ENCODE data around the gene CHD6. TPM values are rescaled to one million over a fixed set of nuclear protein-coding genes. Genes with fewer than 3 reads are reported as not detected.

The CHD6 gene
- polyA plus RNA-seq, 1 experiment: 16.4 TPM

- Histone ChIP-seq H3K4me3 (ENCODE audit: low read depth, low read length) (no peak overlapping the region), H3K36me3 (ENCODE audit: control insufficient read depth, insufficient read depth, low read length) (no peaks in the 10 kb centered on the region), H3K27me3 (ENCODE audit: control insufficient read depth, insufficient read depth, low read length) (no peaks in the 10 kb centered on the region)
- no peak for TF ChIP-seq CTCF (IDR thresholded peaks at IDR 0.05; ENCODE audit: insufficient read depth, low read depth, low read length)
- no peak for DNase-seq (ENCODE audit: low read depth)
- ChIA-PET CTCF (no interaction called here), POLR2A (interaction anchor here (0.6 kb wide), 1 partner anchor 149 kb away, joined by 3 read pairs; no protein-coding TSS in a partner anchor)
These were observed 42.8 kb downstream of the CHD6 start for GRCh38 chr20:41575412-41575811.

- DNase-seq (ENCODE audit: low read depth): no peak
- Histone ChIP-seq H3K4me3 (ENCODE audit: low read depth, low read length) (no peak overlapping the region), H3K27me3 (ENCODE audit: control insufficient read depth, insufficient read depth, low read length) (no peaks in the 10 kb centered on the region), H3K36me3 (ENCODE audit: control insufficient read depth, insufficient read depth, low read length) (no peaks in the 10 kb centered on the region)
- POLR2A ChIA-PET: no interaction called here
- no peak for TF ChIP-seq CTCF (IDR thresholded peaks at IDR 0.05; ENCODE audit: insufficient read depth, low read depth, low read length)
- CTCF ChIA-PET: interaction anchor here (0.9 to 1.2 kb wide), 2 partner anchors 13 to 34 kb away, joined by 3 read pairs; no protein-coding TSS in a partner anchor
These were observed 43.3 kb downstream of the CHD6 start for GRCh38 chr20:41574802-41575389.

DNA sequence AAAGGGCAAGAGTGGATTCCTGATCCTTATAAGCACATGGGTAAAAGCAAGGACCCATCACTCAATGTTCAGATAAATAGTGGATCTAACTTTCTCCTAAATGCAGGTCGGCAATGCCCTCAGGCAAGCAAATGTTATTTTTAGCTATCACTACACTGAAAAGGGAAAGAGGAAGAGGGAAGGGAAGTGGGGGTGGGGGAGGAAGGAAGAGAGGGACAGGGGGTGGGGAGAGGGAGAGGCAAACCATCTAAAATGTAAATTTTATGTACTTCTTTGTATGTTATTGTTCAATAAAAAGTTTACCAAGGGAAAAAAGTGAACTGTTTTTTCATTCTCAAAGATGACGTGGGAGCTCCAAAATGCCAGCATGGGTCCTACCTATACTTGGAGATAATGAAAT lies 44.2 kb downstream of the CHD6 start:
- no peaks in the 10 kb centered on the region for H3K36me3 ChIP-seq (ENCODE audit: control insufficient read depth, insufficient read depth, low read length)
- CTCF ChIA-PET: interaction anchor here (0.9 to 1.2 kb wide), 4 partner anchors 13 to 70 kb away, joined by 3 read pairs; no protein-coding TSS in a partner anchor
- no peak for TF ChIP-seq CTCF (IDR thresholded peaks at IDR 0.05; ENCODE audit: insufficient read depth, low read depth, low read length)
- no peak for DNase-seq (ENCODE audit: low read depth)
- no peak overlapping the region for H3K4me3 ChIP-seq (ENCODE audit: low read depth, low read length)
- POLR2A ChIA-PET: no interaction called here
- no peaks in the 10 kb centered on the region for H3K27me3 ChIP-seq (ENCODE audit: control insufficient read depth, insufficient read depth, low read length)

DNA sequence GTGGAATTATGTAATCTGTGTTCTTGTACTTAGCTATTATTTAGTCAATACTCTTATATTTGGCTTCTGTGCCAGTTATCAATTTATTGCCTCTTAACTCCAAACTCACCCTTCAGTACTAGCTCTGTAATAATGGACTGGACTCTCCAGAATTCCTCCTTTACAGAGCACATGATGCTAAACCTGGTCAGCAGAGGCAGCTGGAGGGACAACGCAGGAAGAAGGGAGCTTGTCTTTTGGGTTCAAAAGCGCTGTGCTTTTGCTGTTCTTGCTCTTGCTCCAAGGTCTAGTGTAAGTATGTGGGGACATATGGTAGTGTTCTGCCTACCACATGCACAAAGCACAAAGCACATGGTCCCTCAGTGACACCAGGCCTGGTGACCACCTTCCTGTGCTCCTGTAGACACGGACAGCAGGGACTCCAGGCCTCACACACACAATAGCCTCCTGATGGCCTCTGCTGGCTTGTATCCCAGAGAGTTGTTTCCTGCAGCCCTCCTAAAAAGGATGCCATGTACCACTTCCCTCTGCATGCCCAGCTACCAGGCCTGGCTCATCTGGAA lies 46.1 kb downstream of the CHD6 start:
- CTCF ChIA-PET: interaction anchor here (0.8 to 1.1 kb wide), 2 partner anchors 15 to 232 kb away, joined by 3 read pairs; partner anchors contain the start of gene LPIN3
- Histone ChIP-seq H3K27me3 (ENCODE audit: control insufficient read depth, insufficient read depth, low read length) (no peaks in the 10 kb centered on the region), H3K4me3 (ENCODE audit: low read depth, low read length) (no peak overlapping the region), H3K36me3 (ENCODE audit: control insufficient read depth, insufficient read depth, low read length) (no peaks in the 10 kb centered on the region)
- TF ChIP-seq CTCF (IDR thresholded peaks at IDR 0.05; ENCODE audit: insufficient read depth, low read depth, low read length): no peak
- no peak for DNase-seq (ENCODE audit: low read depth)
- POLR2A ChIA-PET: interaction anchor here (0.6 kb wide), 2 partner anchors 16 to 91 kb away, joined by 6 to 8 read pairs; no protein-coding TSS in a partner anchor

DNA sequence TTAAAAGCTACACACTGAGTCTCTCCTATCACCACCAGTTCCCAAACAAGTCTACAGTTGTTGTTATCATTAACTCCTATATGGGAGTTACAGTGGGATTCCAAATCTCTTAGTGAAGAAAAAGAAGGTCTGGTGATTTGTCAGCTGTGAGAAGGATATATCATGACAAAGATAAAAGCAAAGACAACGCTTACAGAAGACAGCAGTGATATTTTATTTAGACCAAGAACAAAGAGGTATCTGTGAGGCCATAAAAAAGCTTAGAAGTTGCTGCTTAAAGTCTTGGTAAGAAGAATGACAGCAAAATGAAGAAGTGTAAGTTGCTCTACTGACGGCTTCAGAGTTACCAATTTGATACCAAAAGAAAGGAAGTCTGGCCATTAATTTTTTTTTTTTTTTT lies 47.2 kb downstream of the CHD6 start:
- no peak for TF ChIP-seq CTCF (IDR thresholded peaks at IDR 0.05; ENCODE audit: insufficient read depth, low read depth, low read length)
- Histone ChIP-seq H3K27me3 (ENCODE audit: control insufficient read depth, insufficient read depth, low read length) (no peaks in the 10 kb centered on the region), H3K36me3 (ENCODE audit: control insufficient read depth, insufficient read depth, low read length) (no peaks in the 10 kb centered on the region), H3K4me3 (ENCODE audit: low read depth, low read length) (no peak overlapping the region)
- ChIA-PET POLR2A (no interaction called here), CTCF (interaction anchor here (1.1 to 1.2 kb wide), 3 partner anchors 10 to 231 kb away, joined by 3 to 4 read pairs (median 3); partner anchors contain the start of gene LPIN3)
- DNase-seq (ENCODE audit: low read depth): no peak

All from BJ (cell line).